ENCODE results near the gene TMEM170B.
A peak's percentile ranks its signal among the peaks of the same experiment; 100 is the strongest.
"Not testable (repeated sequence)": the region's sequence is repeated elsewhere in the genome, so short reads cannot be mapped to it uniquely, and the experiment has no call there.

TMEM170B gene

DNA sequence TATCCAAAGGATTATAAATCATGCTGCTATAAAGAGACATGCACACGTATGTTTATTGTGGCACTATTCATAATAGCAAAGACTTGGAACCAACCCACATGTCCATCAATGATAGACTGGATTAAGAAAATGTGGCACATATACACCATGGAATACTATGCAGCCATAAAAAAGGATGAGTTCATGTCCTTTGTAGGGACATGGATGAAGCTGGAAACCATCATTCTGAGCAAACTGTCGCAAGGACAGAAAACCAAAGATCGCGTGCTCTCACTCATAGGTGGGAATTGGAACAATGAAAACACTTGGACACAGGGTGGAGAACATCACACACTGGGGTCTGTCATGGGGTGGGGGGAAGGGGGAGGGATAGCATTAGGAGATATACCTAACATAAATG is 11.0 kb downstream of the TMEM170B start:
- DNase-seq; H3K4me1 ChIP-seq (ENCODE audit: control insufficient read depth, insufficient read depth, low read length, poor library complexity, severe bottlenecking); H3K4me3 ChIP-seq (ENCODE audit: insufficient read depth, low read depth, low read length, poor library complexity, severe bottlenecking); H3K27me3 ChIP-seq (replicated peaks; ENCODE audit: control insufficient read depth, insufficient read depth, low read length, poor library complexity, severe bottlenecking); H3K9me3 ChIP-seq (ENCODE audit: control insufficient read depth, low read length); H3K27ac ChIP-seq (ENCODE audit: insufficient read depth, low read length, poor library complexity, severe bottlenecking); H3K36me3 ChIP-seq (ENCODE audit: control insufficient read depth, insufficient read depth, low read length): not testable (repeated sequence)

DNA sequence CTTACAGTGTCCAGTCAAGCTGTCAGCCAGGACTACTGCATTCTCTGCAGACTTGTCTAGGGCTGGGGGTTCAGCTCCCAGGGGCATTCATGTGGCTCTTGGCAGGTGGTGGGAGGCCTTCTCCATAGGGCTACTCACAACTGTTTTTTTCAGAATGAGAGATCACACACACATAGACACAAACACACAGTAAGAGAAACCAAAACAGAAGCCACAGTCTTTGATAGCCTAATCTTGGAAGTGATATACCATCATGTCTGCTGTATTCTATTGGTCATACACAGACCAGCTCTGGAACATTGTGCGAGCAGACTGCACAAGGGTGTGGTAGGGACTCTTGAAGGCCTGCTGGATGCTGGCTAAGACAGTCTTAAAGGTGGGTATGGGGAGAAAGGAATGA is 13.5 kb downstream of the TMEM170B start:
- no peaks in the 10 kb centered on the region for H3K27me3 ChIP-seq (replicated peaks; ENCODE audit: control insufficient read depth, insufficient read depth, low read length, poor library complexity, severe bottlenecking)
- H3K4me3 ChIP-seq (ENCODE audit: insufficient read depth, low read depth, low read length, poor library complexity, severe bottlenecking): no peak overlapping the region
- DNase-seq: no peak
- H3K9me3 ChIP-seq (ENCODE audit: control insufficient read depth, low read length): no peaks in the 10 kb centered on the region
- no peaks in the 10 kb centered on the region for H3K36me3 ChIP-seq (ENCODE audit: control insufficient read depth, insufficient read depth, low read length)
- no peaks in the 10 kb centered on the region for H3K4me1 ChIP-seq (ENCODE audit: control insufficient read depth, insufficient read depth, low read length, poor library complexity, severe bottlenecking)
- no peak overlapping the region for H3K27ac ChIP-seq (ENCODE audit: insufficient read depth, low read length, poor library complexity, severe bottlenecking)

DNA sequence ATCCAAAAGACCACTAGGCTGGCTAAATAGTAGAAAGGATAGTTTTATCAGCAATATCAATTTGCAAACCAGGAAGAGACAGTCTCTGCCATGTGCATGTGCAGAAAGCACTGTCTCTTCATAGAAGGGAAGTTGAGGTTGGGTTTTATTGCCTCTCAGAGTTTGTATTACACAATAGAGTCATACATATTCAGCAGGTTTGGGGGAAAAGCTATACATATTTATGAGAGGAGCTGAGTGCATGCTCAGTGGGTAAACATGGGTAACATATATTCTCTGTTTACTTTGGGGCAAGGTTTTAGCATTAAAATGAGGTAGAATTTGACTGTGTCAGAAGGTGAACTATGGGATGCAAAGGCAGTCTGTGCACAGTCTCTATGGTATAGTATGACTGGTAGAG is 14.9 kb downstream of the TMEM170B start:
- H3K4me3 ChIP-seq (ENCODE audit: insufficient read depth, low read depth, low read length, poor library complexity, severe bottlenecking): no peak overlapping the region
- H3K36me3 ChIP-seq (ENCODE audit: control insufficient read depth, insufficient read depth, low read length): no peaks in the 10 kb centered on the region
- H3K9me3 ChIP-seq (ENCODE audit: control insufficient read depth, low read length): no peaks in the 10 kb centered on the region
- H3K4me1 ChIP-seq (ENCODE audit: control insufficient read depth, insufficient read depth, low read length, poor library complexity, severe bottlenecking): no peaks in the 10 kb centered on the region
- DNase-seq: no peak
- no peak overlapping the region for H3K27ac ChIP-seq (ENCODE audit: insufficient read depth, low read length, poor library complexity, severe bottlenecking)
- no peaks in the 10 kb centered on the region for H3K27me3 ChIP-seq (replicated peaks; ENCODE audit: control insufficient read depth, insufficient read depth, low read length, poor library complexity, severe bottlenecking)

DNA sequence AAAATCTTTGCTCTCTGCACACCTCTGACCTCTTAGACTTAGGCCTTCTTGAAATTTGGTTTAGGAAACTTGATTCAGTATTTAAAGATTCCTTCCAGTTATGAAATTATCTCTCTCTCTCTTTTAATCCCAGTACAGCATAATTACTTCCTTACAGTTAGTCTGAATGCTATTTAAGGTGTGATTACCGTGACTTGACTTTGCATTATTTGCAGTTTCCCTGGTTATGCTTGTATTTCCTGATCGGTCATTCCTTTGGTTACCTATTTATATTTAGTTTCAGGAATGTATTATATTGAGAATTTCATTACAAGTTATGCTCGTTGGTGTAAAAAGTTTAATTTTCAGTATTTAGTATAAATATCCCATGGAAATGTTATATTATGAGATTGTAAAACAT is 16.3 kb downstream of the TMEM170B start:
- H3K4me1 ChIP-seq (ENCODE audit: control insufficient read depth, insufficient read depth, low read length, poor library complexity, severe bottlenecking): no peaks in the 10 kb centered on the region
- no peak overlapping the region for H3K27ac ChIP-seq (ENCODE audit: insufficient read depth, low read length, poor library complexity, severe bottlenecking)
- H3K4me3 ChIP-seq (ENCODE audit: insufficient read depth, low read depth, low read length, poor library complexity, severe bottlenecking): no peak overlapping the region
- H3K9me3 ChIP-seq (ENCODE audit: control insufficient read depth, low read length): no peaks in the 10 kb centered on the region
- H3K27me3 ChIP-seq (replicated peaks; ENCODE audit: control insufficient read depth, insufficient read depth, low read length, poor library complexity, severe bottlenecking): no peaks in the 10 kb centered on the region
- no peak for DNase-seq
- H3K36me3 ChIP-seq (ENCODE audit: control insufficient read depth, insufficient read depth, low read length): no peaks in the 10 kb centered on the region

DNA sequence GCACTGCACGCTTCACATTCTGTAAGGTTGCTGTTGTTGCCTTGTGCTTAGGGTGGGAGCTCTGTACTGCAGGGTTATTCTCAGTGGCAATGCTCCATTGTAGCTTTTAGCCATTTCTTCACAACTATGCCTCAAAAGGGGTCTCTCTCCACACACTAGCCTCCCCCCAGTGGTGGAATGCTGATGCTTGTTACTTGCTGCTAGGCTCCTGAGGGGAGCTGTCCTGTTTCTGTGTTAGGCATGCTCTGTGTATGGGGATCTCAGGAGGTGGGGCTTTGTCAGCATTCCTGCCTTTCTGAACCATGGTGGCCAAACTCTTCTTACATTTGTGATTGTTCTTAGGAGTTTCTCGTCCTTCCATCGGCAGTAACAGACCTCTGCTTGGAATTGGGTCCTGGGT is 18.8 kb downstream of the TMEM170B start:
- Histone ChIP-seq H3K4me3 (ENCODE audit: insufficient read depth, low read depth, low read length, poor library complexity, severe bottlenecking) (no peak overlapping the region), H3K27ac (ENCODE audit: insufficient read depth, low read length, poor library complexity, severe bottlenecking) (no peak overlapping the region), H3K4me1 (ENCODE audit: control insufficient read depth, insufficient read depth, low read length, poor library complexity, severe bottlenecking) (no peaks in the 10 kb centered on the region), H3K27me3 (replicated peaks; ENCODE audit: control insufficient read depth, insufficient read depth, low read length, poor library complexity, severe bottlenecking) (no peaks in the 10 kb centered on the region), H3K9me3 (ENCODE audit: control insufficient read depth, low read length) (no peaks in the 10 kb centered on the region), H3K36me3 (ENCODE audit: control insufficient read depth, insufficient read depth, low read length) (no peaks in the 10 kb centered on the region)
- DNase-seq: no peak

DNA sequence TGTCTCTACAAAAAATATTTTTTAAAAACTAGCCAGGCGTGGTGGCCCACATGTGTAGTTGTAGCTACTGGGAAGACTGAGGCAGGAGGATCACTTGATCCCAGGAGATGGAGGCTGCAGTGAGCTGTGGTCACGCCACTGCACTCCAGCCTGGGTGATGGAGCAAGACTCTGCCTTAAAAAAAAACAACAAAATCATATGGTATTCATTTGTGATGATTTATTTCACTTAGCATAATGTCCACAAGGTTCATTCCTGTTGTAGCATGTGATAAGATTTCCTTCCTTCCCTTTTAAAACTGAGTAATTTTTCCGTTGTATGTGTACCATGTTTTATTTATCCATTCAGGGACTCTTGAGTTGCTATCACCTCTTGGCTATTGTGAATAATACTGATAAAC is 26.2 kb downstream of the TMEM170B start:
- Histone ChIP-seq H3K4me3 (ENCODE audit: insufficient read depth, low read depth, low read length, poor library complexity, severe bottlenecking) (no peak overlapping the region), H3K27me3 (replicated peaks; ENCODE audit: control insufficient read depth, insufficient read depth, low read length, poor library complexity, severe bottlenecking) (no peaks in the 10 kb centered on the region), H3K9me3 (ENCODE audit: control insufficient read depth, low read length) (no peaks in the 10 kb centered on the region), H3K27ac (ENCODE audit: insufficient read depth, low read length, poor library complexity, severe bottlenecking) (no peak overlapping the region), H3K36me3 (ENCODE audit: control insufficient read depth, insufficient read depth, low read length) (peaks cover 3% of the 10 kb centered on the region), H3K4me1 (ENCODE audit: control insufficient read depth, insufficient read depth, low read length, poor library complexity, severe bottlenecking) (no peaks in the 10 kb centered on the region)
- no peak for DNase-seq

DNA sequence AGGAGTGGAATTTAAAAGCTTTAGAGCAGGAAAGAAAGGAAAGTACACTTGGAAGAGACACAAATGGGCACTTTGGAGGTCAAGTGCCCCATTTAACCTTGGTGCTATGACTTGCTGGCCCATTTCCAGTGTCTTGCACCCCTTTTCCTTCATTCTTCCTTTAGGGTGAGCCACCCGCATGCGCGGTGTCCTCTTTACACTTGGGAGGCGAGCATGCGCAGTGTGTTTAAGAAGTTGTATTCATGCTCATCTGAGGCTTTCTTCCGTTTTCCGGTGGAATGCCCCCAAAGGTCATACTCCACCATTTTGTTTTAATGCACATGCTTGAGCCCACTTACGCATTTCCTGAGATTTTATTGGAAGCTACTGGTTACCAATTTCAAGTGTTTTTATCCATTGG is 29.1 kb downstream of the TMEM170B start:
- H3K4me3 ChIP-seq (ENCODE audit: insufficient read depth, low read depth, low read length, poor library complexity, severe bottlenecking): no peak overlapping the region
- no peaks in the 10 kb centered on the region for H3K4me1 ChIP-seq (ENCODE audit: control insufficient read depth, insufficient read depth, low read length, poor library complexity, severe bottlenecking)
- no peaks in the 10 kb centered on the region for H3K27me3 ChIP-seq (replicated peaks; ENCODE audit: control insufficient read depth, insufficient read depth, low read length, poor library complexity, severe bottlenecking)
- no peaks in the 10 kb centered on the region for H3K9me3 ChIP-seq (ENCODE audit: control insufficient read depth, low read length)
- no peak for DNase-seq
- H3K36me3 ChIP-seq (ENCODE audit: control insufficient read depth, insufficient read depth, low read length): peaks cover 3% of the 10 kb centered on the region
- no peak overlapping the region for H3K27ac ChIP-seq (ENCODE audit: insufficient read depth, low read length, poor library complexity, severe bottlenecking)

DNA sequence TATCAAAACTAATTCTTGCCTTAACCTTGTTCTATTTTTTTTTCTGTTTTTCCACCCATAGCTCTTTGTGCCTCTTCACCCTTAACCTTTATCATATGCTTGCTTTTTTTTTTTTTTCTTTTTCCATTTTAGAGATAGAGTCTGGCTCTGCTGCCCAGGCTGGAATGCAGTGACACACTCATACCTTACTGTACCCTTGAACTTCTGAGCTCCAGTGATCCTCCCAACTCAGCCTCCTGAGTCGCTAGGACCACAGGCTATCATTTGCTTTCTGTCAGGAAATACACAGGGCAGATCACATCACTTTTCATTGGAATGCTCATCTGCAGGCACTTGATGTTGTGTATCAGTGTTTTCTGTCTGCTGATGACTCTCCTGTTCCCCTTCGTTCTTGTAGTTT is 33.5 kb downstream of the TMEM170B start:
- Histone ChIP-seq H3K9me3 (ENCODE audit: control insufficient read depth, low read length) (no peaks in the 10 kb centered on the region), H3K4me1 (ENCODE audit: control insufficient read depth, insufficient read depth, low read length, poor library complexity, severe bottlenecking) (no peaks in the 10 kb centered on the region), H3K27ac (ENCODE audit: insufficient read depth, low read length, poor library complexity, severe bottlenecking) (no peak overlapping the region), H3K4me3 (ENCODE audit: insufficient read depth, low read depth, low read length, poor library complexity, severe bottlenecking) (no peak overlapping the region), H3K36me3 (ENCODE audit: control insufficient read depth, insufficient read depth, low read length) (peaks cover 3% of the 10 kb centered on the region), H3K27me3 (replicated peaks; ENCODE audit: control insufficient read depth, insufficient read depth, low read length, poor library complexity, severe bottlenecking) (no peaks in the 10 kb centered on the region)
- DNase-seq: no peak

DNA sequence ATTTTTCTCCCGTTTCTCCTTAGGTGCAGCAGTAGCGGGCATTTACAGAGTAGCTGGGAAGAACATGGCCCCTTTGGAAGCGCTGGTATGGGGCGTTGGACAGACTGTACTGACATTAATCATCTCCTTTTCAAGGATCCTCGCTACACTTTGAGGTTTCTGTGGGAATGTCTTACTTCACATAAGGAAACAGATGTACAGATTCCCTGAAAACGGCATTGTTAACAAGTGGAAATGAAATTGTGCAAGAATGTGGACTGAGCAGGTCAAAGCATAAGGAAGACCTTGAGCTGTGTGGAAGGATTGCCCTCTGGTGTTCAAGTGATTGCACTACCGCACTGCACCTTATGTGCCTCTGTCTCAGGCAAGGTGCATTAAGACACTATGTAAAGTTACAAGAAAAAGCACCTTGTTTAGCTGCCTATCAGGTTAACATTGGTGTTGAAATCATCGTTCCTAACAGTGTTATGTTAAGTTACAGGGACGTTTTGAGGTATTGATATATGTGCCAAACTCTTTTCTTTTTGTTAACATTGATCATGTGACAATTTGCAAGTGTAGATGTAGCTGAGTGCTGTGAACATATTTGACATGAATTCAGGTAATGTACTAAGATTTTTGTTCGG is 38.0 kb downstream of the TMEM170B start:
- Histone ChIP-seq H3K27ac (ENCODE audit: insufficient read depth, low read length, poor library complexity, severe bottlenecking) (no peak overlapping the region), H3K4me1 (ENCODE audit: control insufficient read depth, insufficient read depth, low read length, poor library complexity, severe bottlenecking) (no peaks in the 10 kb centered on the region), H3K36me3 (ENCODE audit: control insufficient read depth, insufficient read depth, low read length) (no peaks in the 10 kb centered on the region), H3K4me3 (ENCODE audit: insufficient read depth, low read depth, low read length, poor library complexity, severe bottlenecking) (no peak overlapping the region), H3K27me3 (replicated peaks; ENCODE audit: control insufficient read depth, insufficient read depth, low read length, poor library complexity, severe bottlenecking) (no peaks in the 10 kb centered on the region), H3K9me3 (ENCODE audit: control insufficient read depth, low read length) (no peaks in the 10 kb centered on the region)
- peak in 1 of 3 donors; percentile 16 for DNase-seq

DNA sequence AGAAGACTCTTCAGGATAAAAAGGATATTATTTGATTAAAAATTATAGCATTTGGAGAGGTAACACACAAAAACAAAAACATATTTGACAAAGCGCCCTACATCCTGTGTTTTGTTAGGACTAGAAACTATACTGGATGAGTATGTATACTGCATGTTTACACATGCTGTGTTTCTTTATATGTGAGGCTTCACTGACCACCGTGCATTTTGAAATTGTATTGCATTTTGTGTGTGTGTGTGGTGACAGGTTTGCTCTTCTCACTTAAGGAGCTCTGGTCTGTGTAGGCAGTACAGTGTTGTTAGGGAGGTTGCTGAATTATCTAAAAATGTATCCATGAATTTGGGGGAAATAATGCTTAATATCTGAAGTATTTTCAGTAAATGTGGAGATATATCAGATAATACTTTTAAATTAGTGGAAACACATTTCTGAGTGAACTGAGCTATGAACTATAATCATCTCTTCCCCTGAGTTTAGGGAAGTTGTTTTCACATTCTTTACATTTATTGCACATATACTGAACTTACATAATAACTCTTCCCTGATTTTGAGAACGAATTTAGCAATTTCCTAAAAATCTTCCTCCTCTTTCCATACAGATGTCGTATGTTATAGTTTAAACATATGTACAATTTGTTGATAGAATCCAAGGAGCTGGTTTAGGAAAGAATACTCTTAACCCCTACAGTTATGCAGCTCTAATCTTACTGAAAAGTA is 43.3 kb downstream of the TMEM170B start:
- no peaks in the 10 kb centered on the region for H3K9me3 ChIP-seq (ENCODE audit: control insufficient read depth, low read length)
- H3K27ac ChIP-seq (ENCODE audit: insufficient read depth, low read length, poor library complexity, severe bottlenecking): no peak overlapping the region
- H3K36me3 ChIP-seq (ENCODE audit: control insufficient read depth, insufficient read depth, low read length): no peaks in the 10 kb centered on the region
- H3K4me3 ChIP-seq (ENCODE audit: insufficient read depth, low read depth, low read length, poor library complexity, severe bottlenecking): no peak overlapping the region
- H3K4me1 ChIP-seq (ENCODE audit: control insufficient read depth, insufficient read depth, low read length, poor library complexity, severe bottlenecking): no peaks in the 10 kb centered on the region
- H3K27me3 ChIP-seq (replicated peaks; ENCODE audit: control insufficient read depth, insufficient read depth, low read length, poor library complexity, severe bottlenecking): no peaks in the 10 kb centered on the region
- DNase-seq: no peak

Data from effector memory CD4-positive, alpha-beta T cell (primary cell).